CD4-positive, alpha-beta memory T cell (primary cell): Measurements from ENCODE around the gene ABCB8. TPM values are rescaled to one million over a fixed set of nuclear protein-coding genes. Genes with fewer than 3 reads are reported as not detected.

Experiments
- CTCF ChIA-PET: fragments of 350-600 bp; sonication (Branson Sonifier 250); formaldehyde crosslinking; loops from one replicate; lab custom pipeline; 2021; ENCODE audit warnings: inconsistent platforms; ENCODE audit not compliant: partially characterized antibody; lab: Charles Lee
- POLR2A ChIA-PET: fragments of 350-600 bp; sonication (Branson Sonifier 250); formaldehyde crosslinking; loops from one replicate; lab custom pipeline; 2021; ENCODE audit not compliant: partially characterized antibody; lab: Charles Lee
- DNase-seq, 5 donors: peaks; one replicate each; pipeline versions ENCODE4 v3.0.0 to v3.0.0-alpha.2; 2020 to 2022; ENCODE audit warnings: mixed read lengths in 1 of 5
- H3K27ac ChIP-seq: one replicate; pipeline ENCODE4 v1.7.0; 2013; ENCODE audit warnings: low read depth, low read length
- H3K27me3 ChIP-seq: 2 replicates; pipeline ENCODE4 v1.7.0; 2013; ENCODE audit warnings: mild to moderate bottlenecking, low read length, moderate library complexity; ENCODE audit not compliant: insufficient read depth
- H3K36me3 ChIP-seq: 2 replicates; pipeline ENCODE4 v1.7.0; 2013; ENCODE audit warnings: mild to moderate bottlenecking, low read length, moderate library complexity; ENCODE audit not compliant: insufficient read depth
- H3K4me1 ChIP-seq: 2 replicates; pipeline ENCODE4 v1.7.0; 2013; ENCODE audit warnings: mild to moderate bottlenecking, low read length, moderate library complexity; ENCODE audit not compliant: insufficient read depth
- H3K4me3 ChIP-seq, 2 donors: one replicate each; pipeline ENCODE4 v1.7.0; 2013; ENCODE audit warnings: low read length in 2 of 2, mild to moderate bottlenecking in 1 of 2
- H3K9me3 ChIP-seq, 2 donors: one replicate each; pipeline ENCODE4 v1.7.0; 2013; ENCODE audit warnings: low read length in 2 of 2, control low read depth in 1 of 2; ENCODE audit not compliant: control insufficient read depth in 1 of 2
- H3K27ac Mint-ChIP-seq, 7 donors: one replicate each; pipeline ENCODE4 v1.8.0; 2020 to 2021; ENCODE audit warnings: mixed read lengths in 7 of 7, mild to moderate bottlenecking in 6 of 7, inconsistent platforms in 3 of 7, moderate library complexity in 3 of 7
- H3K27me3 Mint-ChIP-seq, 2 donors: one replicate each; pipeline ENCODE4 v1.8.0; 2020 to 2021; ENCODE audit warnings: mixed read lengths in 2 of 2
- H3K36me3 Mint-ChIP-seq, 2 donors: one replicate each; pipeline ENCODE4 v1.8.0; 2020 to 2021; ENCODE audit warnings: mixed read lengths in 2 of 2, inconsistent platforms in 1 of 2, mild to moderate bottlenecking in 1 of 2
- H3K4me1 Mint-ChIP-seq, 4 donors: one replicate each; pipeline ENCODE4 v1.8.0; 2020 to 2021; ENCODE audit warnings: mixed read lengths in 4 of 4, mild to moderate bottlenecking in 1 of 4
- H3K4me3 Mint-ChIP-seq, 8 donors: one replicate each; pipeline ENCODE4 v1.8.0; 2020 to 2021; ENCODE audit warnings: mixed read lengths in 8 of 8, mild to moderate bottlenecking in 7 of 8, moderate library complexity in 6 of 8, inconsistent platforms in 3 of 8
- H3K9me3 Mint-ChIP-seq, 8 donors: one replicate each; pipeline ENCODE4 v1.8.0; 2020 to 2021; ENCODE audit warnings: mixed read lengths in 8 of 8, mild to moderate bottlenecking in 5 of 8, inconsistent platforms in 3 of 8, moderate library complexity in 1 of 8
- intact Hi-C: fragments of 100-400 bp; cut with micrococcal nuclease; formaldehyde crosslinking; loops from one replicate; pipeline ENCODE4 v1.15.1; 2023
- polyA plus RNA-seq, 2 donors: library from polyadenylated mRNA; unstranded; fragments of 300-500 nt; fragmentation: Illumina TruSeq; gene quantifications; one replicate each; pipeline ENCODE4 v1.2.3, GENCODE V29; 2021
- total RNA-seq, 2 experiments: library from RNA; stranded (reverse); gene quantifications; one replicate each; pipeline ENCODE4 v1.2.3, GENCODE V29; 2021

The ABCB8 gene
- total and polyA plus RNA-seq, 4 experiments from 2014 or later = 17.8 to 75.8 (median 47.0) TPM

DNA sequence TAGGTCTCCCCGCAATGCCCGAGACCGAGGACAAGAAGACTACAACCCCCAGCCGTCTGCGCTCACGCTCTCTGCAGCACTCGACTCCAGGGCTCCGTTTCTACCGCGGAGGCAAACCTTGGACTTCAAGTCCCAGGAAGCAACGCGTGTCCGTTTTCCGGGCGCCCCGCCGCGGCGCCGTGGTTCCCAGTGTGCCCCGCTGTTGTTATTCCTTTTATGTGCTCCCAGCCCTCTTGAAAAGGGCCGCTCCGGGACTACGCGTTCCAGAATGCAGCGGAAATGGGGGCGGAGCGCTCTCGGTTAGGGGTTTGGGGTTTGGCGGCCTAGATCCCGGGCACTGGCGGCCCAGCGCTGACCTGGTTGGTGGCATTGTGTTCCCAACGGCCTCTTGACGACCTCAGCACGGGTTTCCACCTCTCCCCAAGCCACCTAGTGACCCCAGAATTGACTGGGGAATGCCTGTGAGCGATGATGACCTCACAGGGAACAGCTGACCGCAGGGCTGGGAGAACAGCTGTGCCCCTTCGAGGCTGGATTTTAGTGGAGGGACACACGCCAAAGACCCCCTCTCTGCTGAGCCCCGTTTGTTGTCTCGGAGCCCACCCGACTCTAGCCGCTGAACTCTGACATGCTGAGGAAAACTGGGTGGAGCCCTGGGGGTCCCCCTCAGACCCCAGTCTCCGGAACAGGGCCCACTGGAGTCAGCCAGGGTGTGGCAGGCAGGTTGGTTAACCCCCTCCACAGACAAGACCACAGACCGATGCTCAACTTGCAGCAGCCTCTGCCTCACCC, 29.9 kb downstream of the ABCB8 start:
- H3K4me3 ChIP-seq = peak overlapping the region; percentile 45 to 70
- no peaks in the 10 kb centered on the region for H3K9me3 ChIP-seq
- Mint-ChIP-seq H3K27me3 (peaks cover 0 to 2% of the 10 kb centered on the region in 2 donors), H3K9me3 (no peaks in the 10 kb centered on the region), H3K4me3 (peak overlapping the region; percentile 86 to 97 (median 94)), H3K4me1 (peaks cover 18 to 54% (median 37%) of the 10 kb centered on the region in 4 donors), H3K27ac (peak overlapping the region; percentile 85 to 99 (median 96)), H3K36me3 (peaks cover 0 to 15% of the 10 kb centered on the region in 2 donors)
- peak overlapping the region; percentile 85 for H3K27ac ChIP-seq
- ChIA-PET CTCF (interaction anchor here (1.0 to 1.3 kb wide), 3 partner anchors 27 to 182 kb away, joined by 3 to 4 read pairs (median 3); no protein-coding TSS in a partner anchor), POLR2A (interaction anchor here (0.6 to 5.0 kb wide), 17 partner anchors 19 to 575 kb away, joined by 3 to 68 read pairs (median 3); partner anchors contain the start of genes ABCB8, AGAP3, FASTK and TMUB1)
- H3K27me3 ChIP-seq = no peaks in the 10 kb centered on the region
- intact Hi-C loops = loop anchor here (1.0 to 2.0 kb wide), 5 partner anchors 22 to 1344 kb away; partner anchors contain the start of genes ABCB8, ABCF2 and FASTK
- peak; percentile 95 to 99 (median 98) for DNase-seq
- no peaks in the 10 kb centered on the region for H3K36me3 ChIP-seq
- H3K4me1 ChIP-seq = peaks cover 45% of the 10 kb centered on the region

DNA sequence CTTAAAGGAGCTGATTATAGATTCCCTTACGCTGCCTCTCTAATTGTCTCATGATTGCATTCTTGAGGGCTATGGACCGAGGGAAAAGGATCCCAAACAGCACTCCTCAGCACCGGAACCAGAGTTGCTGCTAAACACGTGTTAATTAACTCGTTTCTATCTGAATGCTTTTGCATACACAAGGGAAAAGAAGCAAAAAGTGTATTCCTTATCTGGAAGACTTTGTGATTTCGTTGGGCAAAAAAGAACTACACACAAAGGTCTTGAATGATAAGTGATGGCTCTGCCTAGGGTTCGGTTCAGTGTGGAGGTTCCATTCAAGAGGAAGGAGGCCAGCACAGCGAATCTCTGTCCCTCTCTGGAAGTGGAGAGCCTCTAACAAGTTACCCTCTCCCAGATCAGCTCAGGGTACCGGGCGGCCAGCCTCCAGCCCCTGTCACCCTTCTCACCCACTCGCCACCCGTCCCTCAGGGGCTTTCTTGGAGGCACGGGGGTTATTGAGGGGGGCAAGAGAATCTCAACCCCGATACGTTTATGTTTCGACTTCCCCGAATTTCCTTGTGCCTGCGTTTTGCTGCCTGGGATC, 30.6 kb downstream of the ABCB8 start:
- peaks cover 0 to 2% of the 10 kb centered on the region in 2 donors for H3K27me3 Mint-ChIP-seq
- Histone ChIP-seq H3K36me3 (no peaks in the 10 kb centered on the region), H3K4me3 (peak overlapping the region; percentile 45 to 70), H3K4me1 (peaks cover 41% of the 10 kb centered on the region), H3K27me3 (no peaks in the 10 kb centered on the region), H3K27ac (peak overlapping the region; percentile 85), H3K9me3 (no peaks in the 10 kb centered on the region)
- peaks cover 18 to 54% (median 36%) of the 10 kb centered on the region in 4 donors for H3K4me1 Mint-ChIP-seq
- no peaks in the 10 kb centered on the region for H3K9me3 Mint-ChIP-seq
- intact Hi-C loops = loop anchor here (1.0 to 2.0 kb wide), 6 partner anchors 21 to 1345 kb away; partner anchors contain the start of genes ABCB8, ABCF2 and FASTK
- ChIA-PET CTCF (interaction anchor here (1.0 to 1.3 kb wide), 3 partner anchors 28 to 182 kb away, joined by 3 to 4 read pairs (median 3); no protein-coding TSS in a partner anchor), POLR2A (interaction anchor here (0.6 to 5.0 kb wide), 17 partner anchors 18 to 574 kb away, joined by 3 to 68 read pairs (median 3); partner anchors contain the start of genes ABCB8, AGAP3, FASTK and TMUB1)
- DNase-seq = no peak
- peak overlapping the region; percentile 86 to 97 (median 94) for H3K4me3 Mint-ChIP-seq
- H3K36me3 Mint-ChIP-seq = peaks cover 0 to 21% of the 10 kb centered on the region in 2 donors
- H3K27ac Mint-ChIP-seq = peak overlapping the region; percentile 85 to 99 (median 96)

DNA sequence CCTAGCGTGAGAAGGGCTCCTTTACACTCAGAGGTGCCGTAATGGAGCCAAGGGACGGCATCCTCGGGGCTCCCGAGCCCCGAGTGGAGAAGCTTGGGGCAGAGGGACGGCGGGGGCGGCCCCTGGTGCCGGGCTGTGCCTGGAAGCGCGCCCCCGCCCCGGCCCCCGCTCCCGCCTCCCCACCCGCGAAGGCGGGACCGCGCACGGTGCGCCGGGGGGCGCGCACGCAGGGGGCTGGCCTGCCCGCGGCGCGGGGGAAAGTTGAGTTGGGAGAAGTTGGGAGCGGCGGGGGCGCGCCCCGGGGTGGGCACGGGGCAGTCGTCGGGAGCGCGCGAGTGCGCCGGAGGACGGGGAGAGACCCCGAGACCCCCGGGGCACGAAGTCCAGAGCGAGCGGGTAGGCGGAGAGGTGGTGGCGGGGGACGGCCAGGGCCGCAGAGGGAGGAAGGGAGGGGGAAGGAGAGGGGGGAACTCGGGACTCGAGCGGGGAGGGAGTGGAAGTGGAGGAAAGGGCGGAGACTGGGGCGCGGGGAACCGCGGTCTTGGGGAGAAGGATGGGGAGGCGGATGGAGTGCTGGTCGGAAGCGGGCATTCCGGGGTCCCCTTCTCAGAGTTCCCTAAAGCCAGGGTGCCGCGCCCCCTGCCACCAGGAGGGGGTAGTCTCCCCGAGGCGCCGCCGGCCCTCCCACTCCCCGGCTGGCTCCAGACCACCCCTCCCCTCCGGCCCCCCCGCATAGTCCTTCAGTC, 31.3 kb downstream of the ABCB8 start, which contains the start of gene SLC4A2:
SLC4A2 (plus strand) TSS at position 223 of the 746 bp plus-strand sequence. CDS start 2,399 bp downstream, outside the sequence.
- H3K27ac Mint-ChIP-seq = peak within 1 kb of the TSS; percentile 85 to 99 (median 96)
- peak within 1 kb of the TSS; percentile 86 to 97 (median 94) for H3K4me3 Mint-ChIP-seq
- H3K36me3 Mint-ChIP-seq = peaks cover 0 to 23% of the 10 kb centered on the region in 2 donors
- H3K4me1 ChIP-seq = peaks cover 41% of the 10 kb centered on the region
- CTCF ChIA-PET = interaction anchor here (1.2 to 1.7 kb wide), 2 partner anchors 45 to 51 kb away, joined by 3 to 5 read pairs; no protein-coding TSS in a partner anchor
- H3K9me3 Mint-ChIP-seq = no peaks in the 10 kb centered on the region
- no peaks in the 10 kb centered on the region for H3K9me3 ChIP-seq
- H3K4me1 Mint-ChIP-seq = peaks cover 18 to 51% (median 36%) of the 10 kb centered on the region in 4 donors
- DNase-seq = peak; percentile 60 to 79 (median 69)
- no peaks in the 10 kb centered on the region for H3K27me3 ChIP-seq
- H3K27me3 Mint-ChIP-seq = peaks cover 0 to 2% of the 10 kb centered on the region in 2 donors
- H3K36me3 ChIP-seq = peaks cover 2% of the 10 kb centered on the region
- POLR2A ChIA-PET = interaction anchor here (1.0 to 5.0 kb wide), 11 partner anchors 17 to 51 kb away, joined by 3 to 68 read pairs (median 6); partner anchors contain the start of genes ABCB8, AGAP3, FASTK and TMUB1
- H3K27ac ChIP-seq = peak within 1 kb of the TSS; percentile 85
- peak within 1 kb of the TSS; percentile 45 to 70 for H3K4me3 ChIP-seq
- intact Hi-C loops = loop anchor here (1.0 to 2.0 kb wide), 3 partner anchors 41 to 167 kb away; partner anchors contain the start of gene ABCF2

DNA sequence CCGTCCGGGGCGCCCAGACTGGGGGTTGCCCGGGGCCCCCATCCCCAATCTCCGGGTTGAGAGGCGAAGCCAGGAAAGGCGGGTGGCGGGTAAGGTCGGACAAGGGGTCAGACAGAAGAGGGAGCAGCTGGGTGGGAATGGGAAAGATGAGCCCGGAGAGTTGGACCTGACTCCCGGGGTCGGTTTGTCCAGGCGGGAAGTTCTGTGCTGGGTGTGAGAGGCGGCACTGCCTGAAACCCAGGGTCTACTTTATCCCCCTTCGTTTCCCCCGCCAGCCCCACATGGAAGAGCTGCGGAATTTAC, 31.8 kb downstream of the ABCB8 start:
- peak overlapping the region; percentile 77 to 93 (median 86) for H3K4me3 Mint-ChIP-seq

DNA sequence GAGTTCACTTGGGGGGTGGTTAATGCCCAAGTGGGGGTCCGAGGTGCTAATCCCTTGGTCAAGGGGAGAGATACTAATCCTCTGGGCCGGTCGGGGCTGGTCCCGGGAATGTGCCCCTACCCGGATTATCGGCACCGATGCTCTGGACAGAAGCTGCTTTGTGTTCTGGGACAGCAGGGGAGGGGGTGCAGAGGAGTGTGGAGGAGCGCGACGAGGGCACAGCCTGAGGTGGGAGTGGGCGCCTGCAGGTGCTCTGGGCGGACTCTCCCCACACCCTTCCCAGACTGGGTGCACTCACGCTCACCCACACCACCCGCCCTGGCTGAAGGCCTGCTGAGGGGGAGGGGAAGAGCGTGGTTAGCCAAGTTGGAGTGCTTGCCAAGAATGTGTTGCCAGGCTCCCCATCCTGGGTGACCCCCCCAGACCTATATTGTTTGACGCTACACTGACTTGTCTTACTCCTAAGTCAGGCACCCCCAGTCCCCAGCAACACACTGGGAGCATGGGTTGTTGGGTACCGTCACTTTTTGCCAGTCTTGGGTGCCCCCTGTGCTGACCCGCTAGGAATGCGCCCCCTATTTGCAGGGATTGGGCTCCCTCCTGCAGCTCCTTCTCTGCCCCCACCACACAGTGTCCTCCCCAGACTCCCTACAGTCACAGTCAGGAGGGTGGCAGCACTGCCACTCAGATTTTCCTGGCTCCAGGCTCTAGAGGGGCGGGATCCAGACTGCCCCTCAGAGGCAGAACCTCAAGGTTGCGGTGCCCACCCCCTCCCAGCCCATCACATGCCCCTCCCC, 32.4 kb downstream of the ABCB8 start:
- peak overlapping the region in 6 of 7 donors; percentile 66 to 85 (median 76) for H3K27ac Mint-ChIP-seq
- intact Hi-C loops = no loop called here
- no peaks in the 10 kb centered on the region for H3K9me3 ChIP-seq
- ChIA-PET CTCF (interaction anchor here (0.8 to 1.7 kb wide), 2 partner anchors 50 to 52 kb away, joined by 3 to 5 read pairs; no protein-coding TSS in a partner anchor), POLR2A (interaction anchor here (1.0 to 5.0 kb wide), 4 partner anchors 16 to 33 kb away, joined by 4 to 68 read pairs (median 10); partner anchors contain the start of genes ABCB8, AGAP3, FASTK and TMUB1)
- H3K4me1 ChIP-seq = peaks cover 41% of the 10 kb centered on the region
- peaks cover 18 to 48% (median 36%) of the 10 kb centered on the region in 4 donors for H3K4me1 Mint-ChIP-seq
- H3K4me3 Mint-ChIP-seq = peak overlapping the region; percentile 77 to 93 (median 86)
- H3K27ac ChIP-seq = peak overlapping the region; percentile 85
- DNase-seq = peak in 1 of 5 donors; percentile 41
- no peaks in the 10 kb centered on the region for H3K9me3 Mint-ChIP-seq
- H3K36me3 Mint-ChIP-seq = peaks cover 0 to 33% of the 10 kb centered on the region in 2 donors
- H3K36me3 ChIP-seq = peaks cover 13% of the 10 kb centered on the region
- peak overlapping the region; percentile 39 to 70 for H3K4me3 ChIP-seq
- H3K27me3 Mint-ChIP-seq = peaks cover 0 to 2% of the 10 kb centered on the region in 2 donors
- no peaks in the 10 kb centered on the region for H3K27me3 ChIP-seq

More for the DNA sequence above, 31.8 kb downstream of the ABCB8 start:
- Histone ChIP-seq H3K4me1 (peaks cover 41% of the 10 kb centered on the region), H3K9me3 (no peaks in the 10 kb centered on the region), H3K27me3 (no peaks in the 10 kb centered on the region), H3K4me3 (peak overlapping the region; percentile 39 to 70), H3K36me3 (peaks cover 7% of the 10 kb centered on the region), H3K27ac (peak overlapping the region; percentile 85)
- Mint-ChIP-seq H3K27me3 (peaks cover 0 to 2% of the 10 kb centered on the region in 2 donors), H3K27ac (peak overlapping the region; percentile 50 to 85 (median 70)), H3K9me3 (no peaks in the 10 kb centered on the region), H3K36me3 (peaks cover 0 to 27% of the 10 kb centered on the region in 2 donors), H3K4me1 (peaks cover 18 to 48% (median 36%) of the 10 kb centered on the region in 4 donors)
- POLR2A ChIA-PET = interaction anchor here (1.0 to 5.0 kb wide), 4 partner anchors 16 to 32 kb away, joined by 4 to 68 read pairs (median 10); partner anchors contain the start of genes ABCB8, AGAP3, FASTK and TMUB1
- intact Hi-C loops = no loop called here
- CTCF ChIA-PET = interaction anchor here (0.8 to 1.7 kb wide), 2 partner anchors 49 to 51 kb away, joined by 3 to 5 read pairs; no protein-coding TSS in a partner anchor
- no peak for DNase-seq
